GM12892 (cell line): ENCODE measurements around the gene RIIAD1. TPM values are rescaled to one million over a fixed set of nuclear protein-coding genes. Genes with fewer than 3 reads are reported as not detected.
"Not testable (repeated sequence)": the region's sequence is repeated elsewhere in the genome, so short reads cannot be mapped to it uniquely, and the experiment has no call there.

Experiments
- DNase-seq: peaks from one replicate; pipeline ENCODE4 v3.0.0; 2011; ENCODE audit not compliant: insufficient read length
- FAIRE-seq: peaks from 2 replicates; lab custom pipeline; 2011; peaks lifted over from hg19 to GRCh38; lab: Jason Lieb, UNC
- POLR2A ChIP-seq: IDR thresholded peaks from 2 replicates; pipeline ENCODE4 v1.6.1; 2011; ENCODE audit warnings: low read depth, low read length, control low read depth
- POLR2AphosphoS5 ChIP-seq: IDR thresholded peaks from 2 replicates; pipeline ENCODE4 v1.6.1; 2011; ENCODE audit warnings: low read depth, low read length, control low read depth
- TAF1 ChIP-seq: IDR thresholded peaks from 2 replicates; pipeline ENCODE4 v1.6.1; 2011; ENCODE audit warnings: low read depth, mild to moderate bottlenecking, control low read depth, low read length, borderline replicate concordance
- polyA plus RNA-seq: library from polyadenylated mRNA; unstranded; fragments of >200 nt; gene quantifications from one replicate; pipeline ENCODE4 v1.2.1, GENCODE V29; 2012; ENCODE audit warnings: missing spikeins, inconsistent platforms; ENCODE audit not compliant: missing spikeins

RIIAD1 gene, protein sequence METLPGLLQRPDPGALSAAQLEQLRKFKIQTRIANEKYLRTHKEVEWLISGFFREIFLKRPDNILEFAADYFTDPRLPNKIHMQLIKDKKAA
- polyA plus RNA-seq = not detected

DNA sequence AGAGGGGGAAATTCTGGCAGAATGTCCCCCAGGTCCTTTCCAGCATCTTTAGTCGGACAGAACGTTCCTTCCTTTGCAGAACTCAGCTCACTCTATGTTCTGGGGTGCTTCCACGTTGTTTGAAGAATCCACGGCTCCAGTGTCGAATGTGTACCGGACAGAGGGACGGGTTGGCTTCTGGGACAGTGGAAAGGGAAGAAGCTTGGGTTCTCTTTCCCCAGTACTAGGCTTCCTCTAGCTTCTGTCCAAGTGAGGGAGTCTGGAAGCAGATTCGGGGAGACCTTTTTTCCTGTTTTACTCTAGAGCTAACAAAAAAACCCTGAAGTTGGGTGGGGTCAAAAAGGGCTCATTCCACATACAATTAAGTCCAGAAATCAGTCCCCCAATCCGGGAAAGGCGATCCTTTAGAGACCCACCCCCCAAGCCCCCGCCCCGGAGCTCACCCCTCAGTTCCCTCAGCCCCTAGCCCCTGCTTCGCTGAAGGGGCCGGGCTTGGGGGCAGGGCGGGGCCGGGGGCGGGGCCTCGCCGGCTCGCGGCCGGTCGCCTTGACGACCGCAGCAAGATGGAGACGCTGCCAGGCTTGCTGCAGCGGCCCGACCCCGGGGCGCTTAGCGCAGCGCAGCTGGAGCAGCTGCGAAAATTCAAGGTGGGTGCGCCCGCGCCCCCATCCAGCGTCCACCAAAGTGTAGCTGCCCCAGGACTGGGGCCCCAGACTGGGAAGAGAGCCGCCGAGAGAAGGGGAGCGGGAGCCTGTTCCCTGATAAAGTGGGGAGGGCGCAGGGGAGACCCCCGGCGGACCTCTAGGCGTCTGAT, at the start of gene RIIAD1:
TSS of gene RIIAD1 (plus strand) at position 549 of the 814 bp plus-strand sequence. CDS start at position 564, 15 bp downstream.
- peak; percentile 89 for DNase-seq
- no peak for FAIRE-seq
- TF ChIP-seq TAF1 (no peak), POLR2A (no peak)

DNA sequence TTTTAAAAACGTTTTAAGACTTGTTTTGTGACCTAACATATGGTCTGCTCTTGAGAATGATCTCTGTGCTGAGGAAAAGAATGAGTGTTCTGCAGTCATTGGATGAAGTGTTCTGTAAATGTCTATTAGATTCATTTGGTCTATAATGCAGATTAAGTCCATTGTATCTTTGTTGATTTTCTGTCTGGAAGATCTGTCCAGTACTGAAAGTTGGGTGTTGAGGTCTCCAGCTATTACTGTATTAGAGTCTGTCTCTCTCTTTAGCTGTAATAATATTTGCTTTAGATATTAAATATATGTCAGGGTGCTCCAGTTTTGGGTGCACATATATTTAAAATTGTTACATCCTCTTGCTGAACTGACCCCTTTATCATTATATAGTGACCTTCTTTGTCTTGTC, 47.9 kb upstream of the RIIAD1 start:
- FAIRE-seq = no peak
- no peak for DNase-seq
- TF ChIP-seq POLR2A = no peak
- TF ChIP-seq POLR2AphosphoS5 = no peak
- TF ChIP-seq TAF1 = no peak

GRCh38 chr1:151680391-151680790, 40.9 kb upstream of the RIIAD1 start:
- no peak for FAIRE-seq
- no peak for TF ChIP-seq TAF1
- no peak for TF ChIP-seq POLR2A
- TF ChIP-seq POLR2AphosphoS5 = no peak
- no peak for DNase-seq

DNA sequence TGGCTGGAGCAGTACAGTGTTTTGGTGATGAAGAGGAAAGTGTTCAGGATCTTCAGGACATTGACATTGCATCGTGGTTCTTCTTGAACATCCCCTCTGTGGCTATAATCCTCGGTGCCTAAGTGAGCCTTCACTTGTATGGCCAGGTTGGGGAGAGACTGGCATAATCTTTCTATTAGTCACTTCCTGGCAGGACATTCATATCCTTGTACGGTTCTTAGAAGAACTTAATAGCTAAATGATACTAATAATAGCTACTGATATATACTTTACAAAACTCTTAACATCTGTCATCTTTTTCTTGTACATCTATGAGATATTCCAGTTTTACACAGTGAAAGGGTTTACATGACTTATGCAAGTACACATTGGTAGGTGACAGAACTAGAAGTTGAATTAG, 40.5 kb upstream of the RIIAD1 start:
- DNase-seq (no peak), FAIRE-seq (no peak)
- TF ChIP-seq POLR2A (no peak), POLR2AphosphoS5 (no peak)

GRCh38 chr1:151681923-151682322, 39.4 kb upstream of the RIIAD1 start:
- TF ChIP-seq TAF1 (no peak), POLR2A (no peak), POLR2AphosphoS5 (no peak)
- DNase-seq = no peak
- FAIRE-seq = no peak

GRCh38 chr1:151682901-151683300, 38.4 kb upstream of the RIIAD1 start:
- FAIRE-seq, DNase-seq: not testable (repeated sequence)

DNA sequence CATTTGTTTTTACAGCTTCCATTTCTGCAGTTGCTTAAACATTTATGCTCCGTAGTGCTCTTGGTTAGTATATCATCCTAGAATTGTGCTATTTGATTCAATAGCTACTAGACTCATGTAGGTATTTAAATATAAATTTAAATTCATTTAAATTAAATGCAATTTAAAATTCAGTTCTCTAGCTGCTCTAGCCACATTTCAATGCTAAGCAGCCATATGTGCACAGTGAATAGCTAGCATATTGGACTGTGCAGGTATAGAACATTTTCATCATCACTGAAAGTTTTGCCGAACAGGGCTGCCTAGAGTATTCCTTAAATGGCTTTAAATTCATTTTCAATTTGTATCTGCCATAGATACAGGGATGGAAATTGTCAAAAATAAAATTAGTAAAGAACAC, 37.2 kb upstream of the RIIAD1 start:
- no peak for FAIRE-seq
- no peak for TF ChIP-seq POLR2A
- TF ChIP-seq TAF1 = no peak
- no peak for TF ChIP-seq POLR2AphosphoS5
- DNase-seq = no peak

DNA sequence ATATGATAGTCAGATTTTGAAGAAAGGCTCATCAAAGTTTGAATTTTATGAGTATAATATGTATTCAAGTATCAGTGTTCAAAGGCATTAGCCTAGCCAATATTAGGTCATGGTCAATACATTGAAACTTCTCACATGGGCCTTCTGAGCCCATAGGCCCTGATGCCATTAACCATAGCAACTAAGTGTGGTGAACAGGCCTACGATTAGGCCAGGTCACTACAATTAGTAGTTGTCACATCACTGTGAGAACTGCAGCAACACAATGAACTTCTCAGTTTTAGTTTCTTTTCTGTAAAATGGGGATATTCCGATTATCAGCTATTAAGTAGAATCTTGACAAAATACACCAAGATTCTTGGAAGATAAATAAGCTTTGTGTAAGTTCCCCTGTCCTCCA, 34.8 kb upstream of the RIIAD1 start:
- DNase-seq (no peak), FAIRE-seq (no peak)

DNA sequence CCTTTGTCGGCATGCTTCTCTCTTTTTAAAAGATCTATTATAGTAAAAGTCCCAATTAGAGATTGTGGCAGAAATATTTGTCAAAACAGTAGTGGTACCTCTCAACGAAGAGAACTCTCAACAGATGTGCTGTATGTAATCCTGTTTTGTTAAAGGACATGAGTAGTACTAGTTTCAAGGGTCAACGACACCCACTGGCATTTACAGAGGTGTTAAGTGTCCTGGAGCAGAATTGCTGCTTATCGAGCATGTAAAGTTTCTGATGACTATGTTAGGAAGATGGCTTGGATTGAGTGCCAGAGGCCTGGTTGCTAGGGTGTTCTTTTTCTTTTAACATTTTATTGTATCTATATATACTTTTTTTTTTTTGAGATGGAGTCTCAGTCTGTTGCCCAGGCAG, 31.8 kb upstream of the RIIAD1 start:
- DNase-seq (no peak), FAIRE-seq (no peak)
- TF ChIP-seq POLR2AphosphoS5 = no peak
- TF ChIP-seq TAF1 = no peak
- TF ChIP-seq POLR2A = no peak

More for the DNA sequence above, 34.8 kb upstream of the RIIAD1 start:
- TF ChIP-seq POLR2A = no peak
- no peak for TF ChIP-seq TAF1

DNA sequence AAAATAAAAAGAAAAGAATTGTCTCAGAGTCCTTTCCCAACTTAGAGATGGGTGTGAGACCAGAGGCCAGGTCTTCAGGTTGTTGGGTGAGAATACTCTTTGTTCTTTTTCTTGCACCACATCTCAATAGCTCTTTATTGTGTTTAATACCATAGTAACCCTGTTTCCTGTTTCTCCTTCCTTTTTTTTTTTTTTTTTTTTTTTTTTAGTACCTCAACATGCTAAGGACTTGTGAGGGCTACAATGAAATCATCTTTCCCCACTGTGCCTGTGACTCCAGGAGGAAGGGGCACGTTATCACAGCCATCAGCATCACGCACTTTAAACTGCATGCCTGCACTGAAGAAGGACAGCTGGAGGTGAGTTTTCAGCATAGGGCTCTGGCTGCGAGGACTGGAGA, 29.1 kb upstream of the RIIAD1 start:
- no peak for TF ChIP-seq POLR2A
- no peak for TF ChIP-seq POLR2AphosphoS5
- TF ChIP-seq TAF1 = no peak
- DNase-seq (no peak), FAIRE-seq (no peak)

- FAIRE-seq (no peak), DNase-seq (no peak)
- TF ChIP-seq POLR2AphosphoS5 (no peak), POLR2A (no peak), TAF1 (no peak)
Measured at GRCh38 chr1:151693057-151693651, 28.2 kb upstream of the RIIAD1 start.

DNA sequence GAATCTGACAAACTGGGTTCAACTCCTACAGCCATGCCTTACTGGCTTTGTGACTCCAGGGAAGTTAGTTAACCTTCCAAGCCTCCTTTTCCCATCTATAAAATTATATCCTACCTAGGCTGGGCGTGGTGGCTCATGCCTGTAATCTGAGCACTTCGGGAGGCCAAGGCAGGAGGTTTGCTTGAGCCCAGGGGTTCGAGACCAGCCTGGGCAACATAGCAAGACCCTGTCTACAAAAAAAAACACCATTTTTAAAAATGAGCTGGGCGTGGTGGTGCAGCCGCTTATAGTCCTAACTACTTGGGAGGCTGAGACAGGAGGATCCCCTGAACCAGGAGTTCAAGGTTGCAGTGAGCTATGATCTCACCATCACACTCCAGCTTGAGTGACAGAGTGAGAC, 19.8 kb upstream of the RIIAD1 start:
- no peak for DNase-seq
- TF ChIP-seq POLR2AphosphoS5 = no peak
- no peak for TF ChIP-seq TAF1
- no peak for TF ChIP-seq POLR2A
- no peak for FAIRE-seq

DNA sequence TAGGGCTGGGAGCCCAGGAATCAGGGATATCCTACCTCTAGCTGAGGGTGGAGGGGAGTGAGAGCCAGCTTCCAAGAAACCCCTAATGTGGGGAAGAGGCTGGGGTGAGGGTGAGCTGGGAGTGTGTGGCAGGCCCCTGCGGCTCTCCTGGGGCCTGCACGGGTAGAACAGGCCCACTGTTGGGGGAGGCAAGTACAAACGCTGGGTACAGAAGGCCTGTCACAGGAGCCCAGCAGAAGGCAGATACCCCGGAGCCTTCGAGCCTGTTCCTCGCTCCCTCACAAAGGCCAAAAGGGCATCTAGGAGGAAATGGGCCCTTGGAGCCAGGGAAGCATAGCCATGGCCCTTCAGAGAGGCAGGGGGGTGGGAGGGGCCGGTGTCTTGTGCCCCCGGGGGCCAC, 18.4 kb upstream of the RIIAD1 start:
- TF ChIP-seq POLR2A = no peak
- no peak for TF ChIP-seq TAF1
- no peak for TF ChIP-seq POLR2AphosphoS5
- DNase-seq = no peak
- no peak for FAIRE-seq
